Measurements from ENCODE around the gene TBC1D4.

GRCh38 chr13:75299913-75300862, 181.8 kb downstream of the TBC1D4 start:
- no peak for TF ChIP-seq POLR2AphosphoS5 (IDR thresholded peaks at IDR 0.05; ENCODE audit: borderline replicate concordance, low read depth, low read length)
- no peak for TF ChIP-seq EZH2 (IDR thresholded peaks at IDR 0.05)
- TF ChIP-seq FOXP2 (optimal IDR thresholded peaks at IDR 0.05; ENCODE audit: control extremely low read depth, extremely low read length, insufficient read depth) = no peak

All from SK-N-MC (cell line).